Measurements from ENCODE around the gene ARRDC1.

Gene ARRDC1

GRCh38 chr9:137638680-137639079 lies 33.2 kb downstream of the ARRDC1 start:
- H3K27ac ChIP-seq: no peak overlapping the region
- peaks cover 10% of the 10 kb centered on the region; the same call in 1 of the 2 replicates for H3K36me3 ChIP-seq
- no peak for TF ChIP-seq CTCF (IDR thresholded peaks at IDR 0.05; ENCODE audit: low read depth, low read length)
- no peaks in the 10 kb centered on the region for H3K27me3 ChIP-seq (ENCODE audit: insufficient read depth, low read depth, severe bottlenecking)
- no peaks in the 10 kb centered on the region for H3K9me3 ChIP-seq (ENCODE audit: severe bottlenecking)
- H3K4me3 ChIP-seq (ENCODE audit: low read depth, low read length): no peak overlapping the region
- no peak for DNase-seq

GRCh38 chr9:137639303-137640051 lies 34.0 kb downstream of the ARRDC1 start:
- no peak overlapping the region for H3K4me3 ChIP-seq (ENCODE audit: low read depth, low read length)
- no peaks in the 10 kb centered on the region for H3K27me3 ChIP-seq (ENCODE audit: insufficient read depth, low read depth, severe bottlenecking)
- no peak for DNase-seq
- TF ChIP-seq CTCF (IDR thresholded peaks at IDR 0.05; ENCODE audit: low read depth, low read length): no peak
- H3K36me3 ChIP-seq: peaks cover 12% of the 10 kb centered on the region
- H3K27ac ChIP-seq: no peak overlapping the region
- no peaks in the 10 kb centered on the region for H3K9me3 ChIP-seq (ENCODE audit: severe bottlenecking)

GRCh38 chr9:137640862-137641261 lies 35.4 kb downstream of the ARRDC1 start:
- Histone ChIP-seq H3K27ac (no peak overlapping the region), H3K27me3 (ENCODE audit: insufficient read depth, low read depth, severe bottlenecking) (no peaks in the 10 kb centered on the region), H3K4me3 (ENCODE audit: low read depth, low read length) (no peak overlapping the region), H3K36me3 (peaks cover 12% of the 10 kb centered on the region), H3K9me3 (ENCODE audit: severe bottlenecking) (no peaks in the 10 kb centered on the region)
- no peak for TF ChIP-seq CTCF (IDR thresholded peaks at IDR 0.05; ENCODE audit: low read depth, low read length)
- no peak for DNase-seq

GRCh38 chr9:137642118-137642601 lies 36.7 kb downstream of the ARRDC1 start:
- H3K9me3 ChIP-seq (ENCODE audit: severe bottlenecking): no peaks in the 10 kb centered on the region
- no peak for TF ChIP-seq CTCF (IDR thresholded peaks at IDR 0.05; ENCODE audit: low read depth, low read length)
- no peaks in the 10 kb centered on the region for H3K27me3 ChIP-seq (ENCODE audit: insufficient read depth, low read depth, severe bottlenecking)
- no peak for DNase-seq
- no peak overlapping the region for H3K4me3 ChIP-seq (ENCODE audit: low read depth, low read length)
- peaks cover 12% of the 10 kb centered on the region for H3K36me3 ChIP-seq
- H3K27ac ChIP-seq: no peak overlapping the region

- Histone ChIP-seq H3K4me3 (ENCODE audit: low read depth, low read length) (no peak overlapping the region), H3K27ac (no peak overlapping the region), H3K27me3 (ENCODE audit: insufficient read depth, low read depth, severe bottlenecking) (no peaks in the 10 kb centered on the region), H3K36me3 (peaks cover 12% of the 10 kb centered on the region), H3K9me3 (ENCODE audit: severe bottlenecking) (no peaks in the 10 kb centered on the region)
- TF ChIP-seq CTCF (IDR thresholded peaks at IDR 0.05; ENCODE audit: low read depth, low read length): no peak
- DNase-seq: no peak
These were observed 37.4 kb downstream of the ARRDC1 start for GRCh38 chr9:137642892-137643291.

GRCh38 chr9:137643921-137644320 lies 38.4 kb downstream of the ARRDC1 start:
- H3K27ac ChIP-seq: no peak overlapping the region
- H3K4me3 ChIP-seq (ENCODE audit: low read depth, low read length): no peak overlapping the region
- peaks cover 9% of the 10 kb centered on the region for H3K36me3 ChIP-seq
- DNase-seq: no peak
- TF ChIP-seq CTCF (IDR thresholded peaks at IDR 0.05; ENCODE audit: low read depth, low read length): no peak
- H3K27me3 ChIP-seq (ENCODE audit: insufficient read depth, low read depth, severe bottlenecking): no peaks in the 10 kb centered on the region
- no peaks in the 10 kb centered on the region for H3K9me3 ChIP-seq (ENCODE audit: severe bottlenecking)
